HG02798 (cell line): Measurements from ENCODE around the gene HOMER3.
"Not testable (repeated sequence)": the region's sequence is repeated elsewhere in the genome, so short reads cannot be mapped to it uniquely, and the experiment has no call there.

Experiments used
- ATAC-seq: cut with Tn5 transposase; IDR thresholded peaks from one replicate; pipeline ENCODE4 v1.9.1; 2021; ENCODE audit warnings: mild to moderate bottlenecking; ENCODE audit not compliant: unreplicated experiment, poor library complexity

HOMER3 gene

GRCh38 chr19:18904334-18905057, 36.5 kb downstream of the HOMER3 start:
- no peak for ATAC-seq

- ATAC-seq = no peak
Measured at GRCh38 chr19:18903156-18904037, 37.6 kb downstream of the HOMER3 start.

GRCh38 chr19:18902519-18902918, 38.5 kb downstream of the HOMER3 start:
- ATAC-seq = not testable (repeated sequence)

GRCh38 chr19:18901491-18901890, 39.5 kb downstream of the HOMER3 start:
- no peak for ATAC-seq

GRCh38 chr19:18900700-18901481, 40.1 kb downstream of the HOMER3 start:
- ATAC-seq = no peak

GRCh38 chr19:18899624-18900560, 41.1 kb downstream of the HOMER3 start:
- no peak for ATAC-seq

- ATAC-seq = no peak
Measured at GRCh38 chr19:18898607-18899408, 42.2 kb downstream of the HOMER3 start.

GRCh38 chr19:18898081-18898606, 42.9 kb downstream of the HOMER3 start:
- no peak for ATAC-seq

- ATAC-seq = no peak
Measured at GRCh38 chr19:18897094-18898029, 43.7 kb downstream of the HOMER3 start.

GRCh38 chr19:18896421-18896841, 44.6 kb downstream of the HOMER3 start:
- ATAC-seq = no peak

- ATAC-seq = no peak
Measured at GRCh38 chr19:18895824-18896341, 45.1 kb downstream of the HOMER3 start, which contains the start of gene CERS1. TSS of gene CERS1 (minus strand) at chr19:18896158. CDS start at chr19:18896072, 86 bp downstream.

GRCh38 chr19:18895038-18895823, 45.8 kb downstream of the HOMER3 start:
- no peak for ATAC-seq

- ATAC-seq = no peak
Measured at GRCh38 chr19:18894254-18895037, 46.6 kb downstream of the HOMER3 start.

- no peak for ATAC-seq
Measured at GRCh38 chr19:18893587-18894253, 47.3 kb downstream of the HOMER3 start.
